Mucosa of descending colon (tissue), 3 donors: ENCODE results near the gene NPB. TPM values are rescaled to one million over a fixed set of nuclear protein-coding genes. Genes with fewer than 3 reads are reported as not detected.
A peak's percentile ranks its signal among the peaks of the same experiment; 100 is the strongest.

Experiments
- ATAC-seq: fragments of 200-7000 bp; cut with Tn5 transposase; one replicate; pipeline ENCODE4 v1.9.1; 2020; ENCODE audit warnings: mild to moderate bottlenecking, moderate library complexity
- DNase-seq, 3 donors: peaks; one replicate each; pipeline ENCODE4 v3.0.0-alpha.2; 2020
- H3K36me3 ChIP-seq: fragments of 200-600 bp; one replicate; pipeline ENCODE4 v1.8.0; 2021; ENCODE audit warnings: low read depth, mild to moderate bottlenecking
- H3K4me1 ChIP-seq: fragments of 200-600 bp; one replicate; pipeline ENCODE4 v1.8.0; 2021; ENCODE audit warnings: low read depth, mild to moderate bottlenecking
- H3K4me3 ChIP-seq: fragments of 200-600 bp; one replicate; pipeline ENCODE4 v1.8.0; 2021; ENCODE audit warnings: mild to moderate bottlenecking
- H3K9me3 ChIP-seq: fragments of 200-600 bp; one replicate; pipeline ENCODE4 v1.8.0; 2021; ENCODE audit warnings: mild to moderate bottlenecking
- intact Hi-C, 2 donors: fragments of 100-400 bp; cut with DNase I in 1 of 2; cut with micrococcal nuclease in 1 of 2; formaldehyde crosslinking; loops; one replicate each; pipeline versions ENCODE4 v1.11.0 to v1.11.1; 2022; cut with DNase I, micrococcal nuclease
- total RNA-seq, 3 donors: library from RNA; stranded (reverse); fragmentation: NEBNext Ultra II Directional in 2 of 3; extraction: Animal tissue kit (Norgen Biotek cat#: 25700) in 2 of 3; gene quantifications; one replicate each; pipeline versions ENCODE4 v1.2.1 to v1.2.4, GENCODE V29; 2021 to 2023
- TF ChIP-seq, protein P1 (sequence below): fragments of 200-600 bp; IDR thresholded peaks from one replicate; pipeline ENCODE4 v1.8.0; 2022; ENCODE audit warnings: antibody characterized with exemption, mild to moderate bottlenecking
- donor health status: DM: no; HTN: no; CAD: no; lungs with moderate emphysema.
- donor health status: DM: no; HTN: no; CAD: no.
- donor health status: DM: no; HTN: yes; CAD: no.

Gene NPB
- total RNA-seq, 3 donors from 2014 or later: 0.12 to 0.51 (median 0.26) TPM

GRCh38 chr17:81899514-81900166 is 2.4 kb upstream of the NPB start:
- peaks cover 10% of the 10 kb centered on the region for H3K4me1 ChIP-seq
- H3K9me3 ChIP-seq: no peaks in the 10 kb centered on the region
- intact Hi-C loops: no loop called here
- ATAC-seq (no peak), DNase-seq (no peak)
- no peak overlapping the region for H3K4me3 ChIP-seq
- TF ChIP-seq, protein P1, sequence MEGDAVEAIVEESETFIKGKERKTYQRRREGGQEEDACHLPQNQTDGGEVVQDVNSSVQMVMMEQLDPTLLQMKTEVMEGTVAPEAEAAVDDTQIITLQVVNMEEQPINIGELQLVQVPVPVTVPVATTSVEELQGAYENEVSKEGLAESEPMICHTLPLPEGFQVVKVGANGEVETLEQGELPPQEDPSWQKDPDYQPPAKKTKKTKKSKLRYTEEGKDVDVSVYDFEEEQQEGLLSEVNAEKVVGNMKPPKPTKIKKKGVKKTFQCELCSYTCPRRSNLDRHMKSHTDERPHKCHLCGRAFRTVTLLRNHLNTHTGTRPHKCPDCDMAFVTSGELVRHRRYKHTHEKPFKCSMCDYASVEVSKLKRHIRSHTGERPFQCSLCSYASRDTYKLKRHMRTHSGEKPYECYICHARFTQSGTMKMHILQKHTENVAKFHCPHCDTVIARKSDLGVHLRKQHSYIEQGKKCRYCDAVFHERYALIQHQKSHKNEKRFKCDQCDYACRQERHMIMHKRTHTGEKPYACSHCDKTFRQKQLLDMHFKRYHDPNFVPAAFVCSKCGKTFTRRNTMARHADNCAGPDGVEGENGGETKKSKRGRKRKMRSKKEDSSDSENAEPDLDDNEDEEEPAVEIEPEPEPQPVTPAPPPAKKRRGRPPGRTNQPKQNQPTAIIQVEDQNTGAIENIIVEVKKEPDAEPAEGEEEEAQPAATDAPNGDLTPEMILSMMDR: no peak
- H3K36me3 ChIP-seq: peaks cover 2% of the 10 kb centered on the region

DNA sequence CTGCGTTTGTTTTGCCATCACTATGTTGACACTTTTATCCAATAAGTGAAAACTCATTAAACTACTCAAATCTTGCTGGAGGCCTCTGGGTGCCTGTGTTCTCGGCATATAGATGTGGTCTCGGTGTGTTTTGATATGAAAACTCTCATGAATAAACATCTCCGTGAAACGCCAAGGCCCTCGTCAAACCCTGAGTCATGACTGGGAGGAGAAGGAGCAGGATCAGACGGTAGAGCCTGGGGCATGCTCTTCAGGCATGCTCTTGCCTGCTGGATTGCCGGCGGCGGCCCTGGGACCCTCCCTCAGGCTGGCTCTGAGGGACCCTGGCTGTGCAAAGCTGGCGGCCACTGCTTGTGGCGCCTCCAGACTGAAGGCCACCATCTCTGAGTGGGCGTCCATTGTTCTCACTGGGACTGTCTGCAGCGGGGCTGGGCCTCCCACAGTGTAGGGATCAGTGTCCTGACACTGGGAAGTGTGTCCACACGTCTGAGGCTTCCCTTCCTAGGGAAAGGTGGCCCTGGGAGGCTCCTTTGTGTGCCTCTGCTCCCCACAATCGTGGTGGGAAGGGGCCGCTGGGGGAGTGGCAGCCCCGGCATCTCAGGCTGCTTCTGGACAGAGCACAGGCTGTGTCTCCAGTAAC is 1.7 kb upstream of the NPB start:
- Histone ChIP-seq H3K36me3 (no peaks in the 10 kb centered on the region), H3K9me3 (no peaks in the 10 kb centered on the region), H3K4me1 (peaks cover 10% of the 10 kb centered on the region), H3K4me3 (no peak overlapping the region)
- intact Hi-C loops: no loop called here
- DNase-seq (no peak), ATAC-seq (no peak)
- TF ChIP-seq, protein P1: no peak

GRCh38 chr17:81901167-81902022 is 643 bp upstream of the NPB start:
- TF ChIP-seq, protein P1: no peak
- H3K36me3 ChIP-seq: no peaks in the 10 kb centered on the region
- H3K4me1 ChIP-seq: peaks cover 10% of the 10 kb centered on the region
- no peak for DNase-seq
- peak; percentile 4 for ATAC-seq
- no peak overlapping the region for H3K4me3 ChIP-seq
- intact Hi-C loops: no loop called here
- no peaks in the 10 kb centered on the region for H3K9me3 ChIP-seq

DNA sequence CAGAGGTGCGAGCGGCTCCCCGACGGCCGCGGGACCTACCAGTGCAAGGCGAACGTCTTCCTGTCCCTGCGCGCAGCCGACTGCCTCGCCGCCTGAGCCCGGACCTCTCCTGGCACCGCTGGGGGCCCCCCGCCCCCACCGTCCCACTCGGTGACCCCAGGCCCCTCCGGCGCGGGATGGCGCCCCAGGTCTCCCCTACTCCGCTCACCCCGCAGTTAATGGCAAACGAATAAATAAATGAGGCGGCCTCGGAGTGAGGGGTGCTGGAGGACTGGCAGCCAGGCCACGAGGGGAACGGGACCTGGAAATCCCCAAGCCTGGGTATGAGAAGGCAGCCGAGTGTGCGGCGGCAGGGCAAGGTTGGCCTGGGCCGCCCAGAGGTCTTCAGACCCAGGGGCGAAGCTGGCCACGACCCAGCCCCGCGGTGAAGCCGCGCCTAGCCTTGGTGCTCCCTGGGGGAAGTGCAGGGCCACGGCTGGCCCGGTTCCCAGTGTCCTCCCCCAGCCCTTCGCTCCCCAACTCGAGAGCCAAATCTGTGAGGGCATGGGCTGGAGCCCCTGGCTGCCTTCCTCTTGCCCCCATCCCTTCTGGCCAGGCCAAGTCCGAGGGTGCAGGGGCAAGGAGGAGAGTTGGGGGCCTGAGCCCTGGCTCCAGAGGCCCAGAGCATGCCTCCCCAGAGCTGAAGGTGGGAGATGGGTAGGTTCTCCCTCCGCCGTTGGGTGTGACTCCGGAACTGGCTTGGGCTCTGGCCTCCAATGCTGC is 796 bp downstream of the NPB start:
- H3K36me3 ChIP-seq: no peaks in the 10 kb centered on the region
- TF ChIP-seq, protein P1: no peak
- no peak overlapping the region for H3K4me3 ChIP-seq
- peak; percentile 40 for ATAC-seq
- H3K4me1 ChIP-seq: peaks cover 10% of the 10 kb centered on the region
- intact Hi-C loops: no loop called here
- DNase-seq: peak in 2 of 3 donors; percentile 39 to 54
- H3K9me3 ChIP-seq: no peaks in the 10 kb centered on the region

DNA sequence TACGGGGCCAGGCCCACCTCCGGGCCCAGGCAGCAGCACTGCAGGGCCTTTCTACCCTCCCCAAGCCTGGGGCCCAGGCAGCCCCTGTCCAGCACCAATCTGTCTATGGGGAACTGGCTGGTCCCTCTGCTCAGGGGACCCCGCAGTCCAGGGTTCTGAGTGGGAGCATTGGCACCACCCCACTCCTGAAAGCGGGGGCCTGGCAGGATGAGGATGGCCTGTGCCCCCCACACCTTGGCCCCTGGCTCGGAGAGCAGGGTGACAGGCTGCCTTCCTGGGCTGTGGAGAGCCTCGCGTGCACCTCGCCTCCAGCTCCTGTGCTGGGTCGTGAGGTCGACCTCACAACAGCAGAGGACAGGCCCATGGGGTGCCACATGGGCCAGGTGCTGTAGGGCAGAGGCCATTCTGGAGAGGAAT is 1.4 kb downstream of the NPB start:
- H3K4me3 ChIP-seq: no peak overlapping the region
- intact Hi-C loops: no loop called here
- TF ChIP-seq, protein P1: no peak
- H3K36me3 ChIP-seq: no peaks in the 10 kb centered on the region
- H3K4me1 ChIP-seq: peaks cover 10% of the 10 kb centered on the region
- no peaks in the 10 kb centered on the region for H3K9me3 ChIP-seq
- ATAC-seq (no peak), DNase-seq (no peak)
